Testis (tissue), 2 donors: ENCODE measurements around the gene KCNMB1.

Experiments
- CTCF ChIP-seq, 3 experiments: fragments of 450-650 bp in 2 of 3; fragments of 200-600 bp in 1 of 3; sonication (generic) in 1 of 3; IDR thresholded peaks; one replicate each; pipeline ENCODE4 v1.5.1; 2016 to 2019; ENCODE audit warnings: antibody characterized with exemption in 3 of 3, mild to moderate bottlenecking in 2 of 3, moderate library complexity in 1 of 3
- POLR2A ChIP-seq: fragments of 450-650 bp; IDR thresholded peaks from one replicate; pipeline ENCODE4 v1.6.1; 2017; ENCODE audit warnings: antibody characterized with exemption, mild to moderate bottlenecking, moderate library complexity

- TF ChIP-seq CTCF (IDR thresholded peaks at IDR 0.05) (no peak), POLR2A (no peak)
Observed at GRCh38 chr5:170380361-170380951, 8.7 kb downstream of the KCNMB1 start.
